GM06990 (cell line): Measurements from ENCODE around the gene MLLT3.
"Not testable (repeated sequence)": the region's sequence is repeated elsewhere in the genome, so short reads cannot be mapped to it uniquely, and the experiment has no call there.

Source experiments
- DNase-seq: peaks from one replicate; pipeline ENCODE4 v3.0.0-alpha.2; 2011; ENCODE audit not compliant: insufficient read length; ENCODE audit errors: extremely low read depth
- H3K27me3 ChIP-seq: replicated peaks from 2 replicates; pipeline ENCODE4 v1.6.0; 2011; ENCODE audit warnings: low read length; ENCODE audit not compliant: control insufficient read depth, insufficient read depth
- H3K36me3 ChIP-seq: 2 replicates; pipeline ENCODE4 v1.5.1; 2011; ENCODE audit warnings: low read length; ENCODE audit not compliant: control insufficient read depth, insufficient read depth
- H3K4me3 ChIP-seq: replicated peaks from 2 replicates; pipeline ENCODE4 v1.5.1; 2011; ENCODE audit warnings: low read depth, mild to moderate bottlenecking, control low read depth, low read length
- TF ChIP-seq, protein P1 (sequence below): IDR thresholded peaks from 2 replicates; pipeline ENCODE4 v1.5.1; 2011; ENCODE audit warnings: low read length, control low read depth, mild to moderate bottlenecking, inconsistent platforms; ENCODE audit not compliant: insufficient read depth, poor library complexity, severe bottlenecking

MLLT3 gene

DNA sequence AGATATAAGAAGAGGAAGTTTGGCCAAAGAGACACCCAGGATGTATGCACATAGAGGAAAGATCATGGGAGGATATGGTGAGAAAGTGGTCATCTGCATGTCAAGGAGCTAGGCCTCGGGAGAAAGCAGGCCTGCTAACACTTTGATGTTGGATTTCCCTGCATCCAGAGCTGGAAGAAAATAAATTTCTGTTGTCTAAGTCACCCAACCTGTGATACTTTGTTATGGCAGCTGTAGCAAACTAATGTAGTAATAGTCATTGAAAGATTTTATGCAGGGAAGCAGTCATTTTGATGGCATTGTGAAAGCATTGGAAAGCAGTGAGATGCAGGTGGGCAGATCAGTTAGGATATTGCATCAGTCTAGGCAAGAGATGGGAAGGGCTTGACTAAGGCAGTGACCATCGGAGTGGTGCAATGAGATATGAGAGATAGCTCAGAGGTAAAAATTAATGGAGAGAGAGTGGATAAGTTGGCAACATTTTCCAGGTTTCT is 37.2 kb upstream of the MLLT3 start:
- Histone ChIP-seq H3K4me3 (peak overlapping the region; percentile 65), H3K27me3 (no peaks in the 10 kb centered on the region), H3K36me3 (no peaks in the 10 kb centered on the region)
- TF ChIP-seq, protein P1, sequence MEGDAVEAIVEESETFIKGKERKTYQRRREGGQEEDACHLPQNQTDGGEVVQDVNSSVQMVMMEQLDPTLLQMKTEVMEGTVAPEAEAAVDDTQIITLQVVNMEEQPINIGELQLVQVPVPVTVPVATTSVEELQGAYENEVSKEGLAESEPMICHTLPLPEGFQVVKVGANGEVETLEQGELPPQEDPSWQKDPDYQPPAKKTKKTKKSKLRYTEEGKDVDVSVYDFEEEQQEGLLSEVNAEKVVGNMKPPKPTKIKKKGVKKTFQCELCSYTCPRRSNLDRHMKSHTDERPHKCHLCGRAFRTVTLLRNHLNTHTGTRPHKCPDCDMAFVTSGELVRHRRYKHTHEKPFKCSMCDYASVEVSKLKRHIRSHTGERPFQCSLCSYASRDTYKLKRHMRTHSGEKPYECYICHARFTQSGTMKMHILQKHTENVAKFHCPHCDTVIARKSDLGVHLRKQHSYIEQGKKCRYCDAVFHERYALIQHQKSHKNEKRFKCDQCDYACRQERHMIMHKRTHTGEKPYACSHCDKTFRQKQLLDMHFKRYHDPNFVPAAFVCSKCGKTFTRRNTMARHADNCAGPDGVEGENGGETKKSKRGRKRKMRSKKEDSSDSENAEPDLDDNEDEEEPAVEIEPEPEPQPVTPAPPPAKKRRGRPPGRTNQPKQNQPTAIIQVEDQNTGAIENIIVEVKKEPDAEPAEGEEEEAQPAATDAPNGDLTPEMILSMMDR: no peak
- DNase-seq: no peak

DNA sequence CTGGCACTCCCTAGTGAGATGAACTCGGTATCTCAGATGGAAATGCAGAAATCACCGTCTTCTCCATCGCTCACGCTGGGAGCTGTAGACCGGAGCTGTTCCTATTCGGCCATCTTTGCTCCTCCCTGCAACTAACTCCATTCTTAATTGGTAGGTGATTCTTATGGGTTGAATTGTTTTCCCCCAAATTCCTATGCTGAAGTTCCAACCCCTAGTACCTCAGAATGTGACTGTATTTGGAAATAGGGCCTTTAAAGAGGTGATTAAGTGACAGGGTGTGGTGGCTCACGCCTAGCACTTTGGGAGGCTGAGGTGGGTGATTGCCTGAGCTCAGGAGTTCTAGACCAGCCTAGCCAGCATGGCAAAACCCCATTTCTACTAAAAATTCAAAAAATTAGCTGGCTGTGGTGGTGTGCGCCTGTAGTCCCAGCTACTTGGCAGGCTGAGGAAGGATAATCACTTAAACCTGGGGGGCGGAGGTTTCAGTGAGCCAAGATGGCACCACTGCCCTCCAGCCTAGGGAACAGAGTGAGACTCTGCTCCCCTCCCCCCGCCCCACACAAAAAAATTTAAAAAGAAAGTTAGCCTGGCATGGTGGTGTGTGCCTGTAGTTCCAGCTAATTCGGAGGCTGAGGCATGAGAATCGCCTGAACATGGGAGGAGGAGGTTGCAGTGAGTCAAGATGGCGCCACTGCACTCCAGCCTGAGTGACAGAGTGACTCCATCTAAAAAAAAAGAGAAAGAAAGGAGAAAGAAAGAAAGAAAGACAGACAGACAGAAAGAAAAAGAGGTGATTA is 36.6 kb upstream of the MLLT3 start:
- Histone ChIP-seq H3K4me3 (peak overlapping the region; percentile 65), H3K27me3 (no peaks in the 10 kb centered on the region), H3K36me3 (no peaks in the 10 kb centered on the region)
- peak; percentile 40 for DNase-seq
- TF ChIP-seq, protein P1: no peak

DNA sequence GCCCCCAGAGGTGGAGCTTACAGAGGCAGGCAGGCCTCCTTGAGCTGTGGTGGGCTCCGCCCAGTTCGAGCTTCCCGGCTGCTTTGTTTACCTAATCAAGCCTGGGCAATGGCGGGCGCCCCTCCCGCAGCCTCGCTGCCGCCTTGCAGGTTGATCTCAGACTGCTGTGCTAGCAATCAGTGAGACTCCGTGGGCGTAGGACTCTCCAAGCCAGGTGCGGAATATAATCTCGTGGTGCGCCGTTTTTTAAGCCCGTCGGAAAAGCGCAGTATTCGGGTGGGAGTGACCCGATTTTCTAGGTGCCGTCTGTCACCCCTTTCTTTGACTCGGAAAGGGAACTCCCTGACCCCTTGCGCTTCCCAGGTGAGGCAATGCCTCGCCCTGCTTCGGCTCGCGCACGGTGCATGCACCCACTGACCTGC is 36.0 kb upstream of the MLLT3 start:
- not testable (repeated sequence) for DNase-seq, H3K27me3 ChIP-seq, H3K36me3 ChIP-seq
- peak overlapping the region; percentile 65 for H3K4me3 ChIP-seq

DNA sequence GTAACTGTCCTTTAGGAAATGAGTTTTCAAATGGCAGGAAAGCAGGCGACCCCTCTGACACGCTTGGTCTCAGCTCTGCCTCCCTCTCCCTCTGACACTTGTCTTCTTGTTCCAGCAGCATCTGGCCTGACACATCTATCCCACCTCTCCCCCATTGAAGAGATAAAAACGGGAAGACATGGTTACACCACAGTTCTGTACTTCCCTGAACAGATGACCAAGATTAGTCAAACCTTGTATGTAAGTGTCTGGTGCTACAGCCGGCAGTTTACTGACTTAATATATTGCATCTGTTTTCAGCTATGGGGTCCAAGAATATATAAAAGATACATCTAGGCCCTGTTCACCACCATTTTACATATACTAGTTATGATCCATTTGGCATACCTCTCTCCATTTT is 29.6 kb upstream of the MLLT3 start:
- no peaks in the 10 kb centered on the region for H3K27me3 ChIP-seq
- TF ChIP-seq, protein P1: no peak
- no peaks in the 10 kb centered on the region for H3K36me3 ChIP-seq
- no peak overlapping the region for H3K4me3 ChIP-seq
- no peak for DNase-seq

DNA sequence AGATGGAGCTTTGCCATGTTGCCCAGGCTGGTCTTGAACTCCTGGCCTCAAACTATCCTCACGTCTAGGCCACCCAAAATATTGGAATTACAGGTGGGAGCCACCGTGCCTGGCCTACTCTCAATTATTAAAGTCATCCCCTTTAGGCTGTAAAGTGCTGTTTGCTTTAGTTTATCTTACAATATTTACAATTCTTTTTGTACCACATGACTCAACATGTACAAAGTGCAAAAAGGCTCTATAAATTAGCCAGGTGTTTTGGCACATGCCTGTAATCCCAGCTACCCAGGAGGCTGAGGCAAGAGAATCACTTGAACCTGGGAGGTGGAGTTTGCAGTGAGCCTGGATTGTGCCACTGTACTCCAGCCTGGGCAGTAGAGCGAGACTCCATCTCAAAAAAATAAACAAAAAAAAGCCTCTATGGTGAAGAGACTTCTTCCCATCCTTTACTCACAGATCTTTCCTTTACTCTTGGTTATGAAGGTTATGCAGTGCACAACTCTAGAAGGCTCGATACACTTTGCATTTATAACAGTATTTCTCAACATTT is 28.5 kb upstream of the MLLT3 start:
- TF ChIP-seq, protein P1: no peak
- Histone ChIP-seq H3K4me3 (no peak overlapping the region), H3K36me3 (no peaks in the 10 kb centered on the region), H3K27me3 (no peaks in the 10 kb centered on the region)
- no peak for DNase-seq

DNA sequence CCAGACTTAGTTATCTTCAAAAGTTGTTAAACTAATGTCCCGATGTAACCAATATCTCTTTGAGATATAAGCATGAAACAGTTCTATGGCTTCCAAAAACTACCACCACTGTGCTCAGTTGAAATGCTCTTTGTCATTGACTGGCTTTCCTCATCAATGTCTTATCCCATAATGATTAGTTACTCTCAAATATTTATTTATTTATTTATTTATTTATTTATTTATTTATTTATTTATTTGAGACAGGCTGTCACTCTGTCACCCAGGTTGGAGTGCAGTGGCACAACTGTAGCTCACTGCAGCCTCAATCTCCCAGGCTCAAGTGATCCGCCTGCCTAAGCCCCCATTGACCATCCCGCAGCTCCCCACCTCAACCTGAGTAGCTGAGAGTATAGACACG is 28.0 kb upstream of the MLLT3 start:
- TF ChIP-seq, protein P1: no peak
- no peak for DNase-seq
- Histone ChIP-seq H3K36me3 (no peaks in the 10 kb centered on the region), H3K4me3 (no peak overlapping the region), H3K27me3 (no peaks in the 10 kb centered on the region)
